Panc1 (cell line): ENCODE measurements around the gene RBP4. TPM values are rescaled to one million over a fixed set of nuclear protein-coding genes. Genes with fewer than 3 reads are reported as not detected.

Source experiments
- ATAC-seq: fragments of 200-7000 bp; cut with Tn5 transposase; 2 replicates; pipeline ENCODE4 v1.9.1; 2020; ENCODE audit warnings: mild to moderate bottlenecking, moderate library complexity
- BruUV-seq: library from RNA; stranded (reverse); fragments of 400-500 nt; replicated peaks from 2 replicates; lab custom pipeline; 2021; lab: Mats Ljungman, UMichigan
- CTCF ChIA-PET: fragments of 300-600 bp; sonication (Branson Sonifier 250); formaldehyde crosslinking; loops from one replicate; lab custom pipeline; 2022; ENCODE audit warnings: antibody characterized with exemption; lab: Charles Lee
- POLR2A ChIA-PET: fragments of 300-600 bp; sonication (Branson Sonifier 250); formaldehyde crosslinking; loops from one replicate; lab custom pipeline; 2022; ENCODE audit warnings: antibody characterized with exemption; lab: Charles Lee
- DNase-seq: peaks from one replicate; pipeline ENCODE4 v3.0.0-alpha.2; 2010; ENCODE audit warnings: low read depth, low spot score
- H3K27ac ChIP-seq: 2 replicates; pipeline ENCODE4 v1.5.1; 2011; ENCODE audit warnings: mild to moderate bottlenecking, low read length, inconsistent platforms
- H3K27me3 ChIP-seq: fragments of 200-500 bp; sonication (Bioruptor generic); 2 replicates; pipeline ENCODE4 v1.6.0; 2014; ENCODE audit warnings: low read length, inconsistent platforms; ENCODE audit not compliant: control insufficient read depth, insufficient read depth
- H3K36me3 ChIP-seq: fragments of 200-500 bp; sonication (Bioruptor generic); 2 replicates; pipeline ENCODE4 v1.5.1; 2014; ENCODE audit warnings: inconsistent platforms, mild to moderate bottlenecking, low read length, moderate library complexity; ENCODE audit not compliant: control insufficient read depth, insufficient read depth
- H3K4me1 ChIP-seq: 2 replicates; pipeline ENCODE4 v1.5.1; 2011; ENCODE audit warnings: inconsistent platforms, mild to moderate bottlenecking, low read length, moderate library complexity; ENCODE audit not compliant: control insufficient read depth, insufficient read depth
- H3K4me3 ChIP-seq, 2 experiments: 2 replicates each; pipeline ENCODE4 v1.5.1; 2011 to 2012; ENCODE audit warnings: low read depth in 2 of 2, low read length in 2 of 2, mild to moderate bottlenecking in 2 of 2, inconsistent platforms in 1 of 2, moderate library complexity in 1 of 2
- H3K9me3 ChIP-seq: fragments of 200-500 bp; sonication (Bioruptor generic); 2 replicates; pipeline ENCODE4 v1.5.1; 2014; ENCODE audit warnings: low read depth, mild to moderate bottlenecking, inconsistent platforms, low read length, moderate library complexity; ENCODE audit not compliant: control insufficient read depth, insufficient read depth
- CTCF ChIP-seq: fragments of 450-650 bp; IDR thresholded peaks from 2 replicates; pipeline ENCODE4 v1.5.1; 2017; ENCODE audit warnings: mild to moderate bottlenecking
- POLR2AphosphoS5 ChIP-seq: IDR thresholded peaks from 2 replicates; pipeline ENCODE4 v1.6.1; 2012; ENCODE audit warnings: mild to moderate bottlenecking, low read depth, low read length, moderate library complexity
- REST ChIP-seq, 2 experiments: IDR thresholded peaks; 2 replicates each; pipeline ENCODE4 v1.6.1; 2011 to 2012; ENCODE audit warnings: low read depth in 2 of 2, control low read depth in 1 of 2, low read length in 1 of 2, mild to moderate bottlenecking in 1 of 2, moderate library complexity in 1 of 2; ENCODE audit not compliant: insufficient read depth in 1 of 2
- SIN3A ChIP-seq: IDR thresholded peaks from 2 replicates; pipeline ENCODE4 v1.6.1; 2012; ENCODE audit warnings: low read depth, mild to moderate bottlenecking, low read length, moderate library complexity, borderline replicate concordance; ENCODE audit not compliant: insufficient read depth
- TCF7L2 ChIP-seq: IDR thresholded peaks from 2 replicates; pipeline ENCODE4 v1.6.1; 2011; ENCODE audit warnings: mild to moderate bottlenecking, low read depth, low read length, inconsistent platforms
- in situ Hi-C: cut with HindIII; loops from 2 replicates; pipeline ENCODE4 v1.10.0; 2016; ENCODE audit warnings: low sequenced_read_pairs, low pct_unique_long_range_greater_than_20kb
- intact Hi-C: fragments of 100-400 bp; cut with micrococcal nuclease; formaldehyde crosslinking; loops from one replicate; pipeline ENCODE4 v1.10.0; 2022; ENCODE audit not compliant: unreplicated experiment
- total RNA-seq: library from RNA; stranded (reverse); gene quantifications from one replicate; pipeline ENCODE4 v1.2.1, GENCODE V29; 2021; ENCODE audit not compliant: unreplicated experiment

Gene RBP4
- total RNA-seq, 1 experiment from 2014 or later, result 6.9 TPM

- H3K27ac ChIP-seq, result no peak overlapping the region
- no peaks in the 10 kb centered on the region for H3K36me3 ChIP-seq
- ChIA-PET POLR2A (no interaction called here), CTCF (interaction anchor here (0.5 kb wide), 1 partner anchor 14 kb away, joined by 3 read pairs; no protein-coding TSS in a partner anchor)
- no peak overlapping the region for H3K4me3 ChIP-seq
- H3K4me1 ChIP-seq, result peaks cover 10% of the 10 kb centered on the region
- intact Hi-C loops, result no loop called here
- DNase-seq, result no peak
- BruUV-seq, result no TSS peak
- no peaks in the 10 kb centered on the region for H3K9me3 ChIP-seq
- in situ Hi-C loops, result no loop called here
- TF ChIP-seq TCF7L2, result no peak
- no peak for TF ChIP-seq CTCF
- no peak for TF ChIP-seq SIN3A
- TF ChIP-seq POLR2AphosphoS5, result no peak
- TF ChIP-seq REST (IDR thresholded peaks at IDR 0.05; ENCODE audit: insufficient read depth in 1 of 2, low read depth in 2 of 2, low read length in 1 of 2), result no peak
- ATAC-seq, result no peak
- peaks cover 34% of the 10 kb centered on the region for H3K27me3 ChIP-seq
These were observed 35.6 kb downstream of the RBP4 start for GRCh38 chr10:93565446-93565845.

DNA sequence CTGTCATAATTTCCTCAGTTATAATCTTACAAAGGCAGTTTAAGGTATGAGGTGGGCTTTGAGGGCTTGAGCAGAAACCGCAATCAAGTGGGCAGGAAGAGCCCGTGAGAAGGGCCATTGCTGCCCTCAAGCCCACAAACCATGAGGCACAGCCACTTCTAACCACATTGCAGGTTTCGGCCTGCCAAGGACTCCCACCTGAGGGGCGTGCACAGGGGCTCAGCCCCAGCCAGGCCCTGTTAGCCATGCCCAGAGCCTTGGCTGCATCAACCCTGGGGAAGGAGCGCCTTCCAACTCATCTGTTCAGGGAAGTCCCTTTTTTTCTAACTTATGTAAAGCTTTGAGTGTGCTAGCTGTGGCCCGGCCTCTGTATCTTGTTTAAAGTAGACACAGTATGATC, 40.5 kb downstream of the RBP4 start:
- ChIA-PET CTCF (no interaction called here), POLR2A (no interaction called here)
- Histone ChIP-seq H3K27me3 (peaks cover 1% of the 10 kb centered on the region; the same call in 1 of the 2 replicates), H3K4me1 (no peaks in the 10 kb centered on the region), H3K27ac (no peak overlapping the region), H3K4me3 (no peak overlapping the region), H3K9me3 (no peaks in the 10 kb centered on the region), H3K36me3 (no peaks in the 10 kb centered on the region)
- no peak for ATAC-seq
- no TSS peak for BruUV-seq
- in situ Hi-C loops, result no loop called here
- no peak for DNase-seq
- intact Hi-C loops, result no loop called here
- TF ChIP-seq REST (IDR thresholded peaks at IDR 0.05; ENCODE audit: insufficient read depth in 1 of 2, low read depth in 2 of 2, low read length in 1 of 2) (no peak), CTCF (no peak), POLR2AphosphoS5 (no peak), TCF7L2 (no peak), SIN3A (no peak)
